Pulmonary artery endothelial cell (primary cell): ENCODE results near the gene APMAP. TPM values are rescaled to one million over a fixed set of nuclear protein-coding genes. Genes with fewer than 3 reads are reported as not detected.
"Not testable (repeated sequence)": the region's sequence is repeated elsewhere in the genome, so short reads cannot be mapped to it uniquely, and the experiment has no call there.

Experiments used
- DNase-seq: peaks from one replicate; pipeline ENCODE4 v3.0.0-alpha.2; 2011; ENCODE audit warnings: low read depth, low spot score
- total RNA-seq: library from RNA; depleted of rRNA; stranded (reverse); fragments of >200 nt; gene quantifications from 2 replicates; pipeline ENCODE4 v1.2.3, GENCODE V29; 2014

APMAP gene
- total RNA-seq, 1 donor from 2014 or later = 134 TPM

DNA sequence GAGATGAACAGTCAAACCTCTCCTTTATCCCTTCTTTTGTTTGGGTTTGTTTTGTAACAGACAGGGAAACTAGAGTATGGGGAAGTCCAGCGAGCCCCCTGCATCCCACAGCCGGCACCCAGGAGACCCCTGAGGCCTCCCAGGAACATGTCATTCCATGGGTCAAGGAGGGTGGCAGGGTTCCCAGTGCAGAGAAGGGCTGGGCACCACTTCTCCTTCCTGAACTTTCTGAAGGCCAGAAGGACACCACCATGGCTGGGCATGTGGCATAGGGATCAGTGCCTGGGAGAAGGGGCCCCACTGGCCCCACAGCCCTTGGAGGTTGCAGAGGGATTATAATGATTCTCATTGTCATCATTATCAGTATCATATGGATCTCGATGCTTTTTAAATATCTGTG is 57.4 kb downstream of the APMAP start:
- no peak for DNase-seq

DNA sequence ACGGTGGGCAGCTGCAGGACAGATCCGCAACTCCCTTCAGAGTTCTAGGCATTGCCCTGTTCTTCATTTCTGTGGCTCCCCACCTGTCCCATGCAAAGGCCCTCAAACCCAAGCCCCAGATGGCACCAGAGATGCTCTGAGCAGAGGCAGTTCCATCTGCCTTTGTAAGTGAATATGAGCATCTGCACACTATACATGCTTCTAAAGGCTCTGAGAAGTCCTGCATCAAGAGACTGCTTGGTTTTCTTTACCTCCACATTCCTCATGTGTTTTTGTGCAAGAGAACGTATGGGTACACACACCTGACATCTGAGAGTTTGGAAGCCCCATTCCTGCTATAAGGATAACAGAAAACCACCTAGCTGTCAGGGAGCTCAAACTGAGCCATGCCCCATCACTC is 57.8 kb downstream of the APMAP start:
- no peak for DNase-seq

DNA sequence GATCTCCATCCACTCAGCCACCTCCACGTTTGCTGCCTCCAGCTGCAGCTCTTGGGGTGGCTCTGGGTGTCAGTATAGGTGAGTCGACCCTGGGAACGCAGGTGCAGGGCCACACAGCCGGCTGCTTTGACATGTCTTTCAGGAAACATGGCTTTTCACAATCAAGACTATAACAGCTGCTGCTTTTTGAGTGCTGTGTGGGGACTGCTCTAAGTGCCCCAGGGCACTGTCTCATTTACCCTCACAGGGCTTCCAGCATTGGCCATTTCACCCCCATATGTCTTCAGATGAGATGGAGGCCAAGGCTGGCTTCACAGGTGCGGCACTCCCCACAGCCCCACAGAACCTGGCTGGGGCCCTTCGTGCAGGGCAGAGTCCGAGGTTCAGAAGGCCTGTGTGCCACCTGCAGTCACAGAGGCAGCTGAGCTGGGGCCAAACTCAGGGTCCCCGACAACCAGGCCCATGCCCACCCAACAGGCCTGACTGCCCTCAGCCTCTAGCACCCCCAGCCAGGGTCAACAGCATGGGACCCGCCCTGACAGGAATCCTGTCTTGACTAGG is 58.4 kb downstream of the APMAP start:
- no peak for DNase-seq

DNA sequence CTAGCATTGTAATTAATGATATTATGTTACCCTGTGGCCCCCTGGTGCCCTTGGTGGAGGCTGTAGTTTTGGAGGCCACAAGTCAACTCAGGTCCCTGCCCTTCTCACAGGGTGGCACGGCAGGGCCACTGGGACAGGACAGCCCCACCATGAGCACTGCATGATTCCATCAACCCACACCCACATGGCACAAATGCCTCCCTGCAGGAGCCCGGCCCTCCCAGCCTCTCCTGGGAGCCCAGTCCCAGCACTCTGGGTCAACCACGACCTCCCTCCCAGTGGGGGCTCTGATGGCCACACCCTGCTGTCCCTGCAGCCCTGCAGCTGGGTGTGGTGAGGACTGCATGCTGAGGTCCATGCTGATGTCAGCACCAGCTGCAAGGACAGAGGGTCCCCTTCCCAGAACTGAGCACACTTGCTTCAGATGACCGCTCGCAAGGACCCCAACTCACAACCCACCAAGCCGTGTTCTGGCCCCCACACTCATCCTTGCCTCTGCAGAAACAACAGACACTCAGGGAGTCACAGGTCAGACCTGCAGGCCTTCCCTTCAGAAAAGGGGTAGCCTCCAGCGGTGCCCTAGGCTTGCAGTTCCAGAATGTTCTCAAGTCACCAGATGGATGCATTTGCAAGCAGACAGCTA is 59.2 kb downstream of the APMAP start:
- no peak for DNase-seq

DNA sequence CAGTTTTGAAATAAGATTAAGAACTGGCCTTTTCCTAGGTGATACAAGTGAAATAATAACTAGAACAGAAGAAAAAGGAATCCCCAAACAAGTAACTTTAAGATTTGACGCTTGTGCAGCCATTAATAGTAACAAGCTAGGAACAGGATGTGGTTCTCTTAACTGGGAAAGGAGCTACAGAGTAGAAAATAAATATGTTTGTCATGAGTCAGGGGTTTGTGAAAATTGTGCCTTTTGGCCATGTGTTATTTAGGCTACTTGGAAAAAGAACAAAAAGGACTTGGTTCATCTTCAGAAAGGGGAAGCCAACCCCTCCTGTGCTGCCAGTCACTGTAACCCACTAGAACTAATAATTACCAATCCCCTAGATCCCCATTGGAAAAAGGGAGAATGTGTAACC is 60.7 kb downstream of the APMAP start:
- DNase-seq = not testable (repeated sequence)

DNA sequence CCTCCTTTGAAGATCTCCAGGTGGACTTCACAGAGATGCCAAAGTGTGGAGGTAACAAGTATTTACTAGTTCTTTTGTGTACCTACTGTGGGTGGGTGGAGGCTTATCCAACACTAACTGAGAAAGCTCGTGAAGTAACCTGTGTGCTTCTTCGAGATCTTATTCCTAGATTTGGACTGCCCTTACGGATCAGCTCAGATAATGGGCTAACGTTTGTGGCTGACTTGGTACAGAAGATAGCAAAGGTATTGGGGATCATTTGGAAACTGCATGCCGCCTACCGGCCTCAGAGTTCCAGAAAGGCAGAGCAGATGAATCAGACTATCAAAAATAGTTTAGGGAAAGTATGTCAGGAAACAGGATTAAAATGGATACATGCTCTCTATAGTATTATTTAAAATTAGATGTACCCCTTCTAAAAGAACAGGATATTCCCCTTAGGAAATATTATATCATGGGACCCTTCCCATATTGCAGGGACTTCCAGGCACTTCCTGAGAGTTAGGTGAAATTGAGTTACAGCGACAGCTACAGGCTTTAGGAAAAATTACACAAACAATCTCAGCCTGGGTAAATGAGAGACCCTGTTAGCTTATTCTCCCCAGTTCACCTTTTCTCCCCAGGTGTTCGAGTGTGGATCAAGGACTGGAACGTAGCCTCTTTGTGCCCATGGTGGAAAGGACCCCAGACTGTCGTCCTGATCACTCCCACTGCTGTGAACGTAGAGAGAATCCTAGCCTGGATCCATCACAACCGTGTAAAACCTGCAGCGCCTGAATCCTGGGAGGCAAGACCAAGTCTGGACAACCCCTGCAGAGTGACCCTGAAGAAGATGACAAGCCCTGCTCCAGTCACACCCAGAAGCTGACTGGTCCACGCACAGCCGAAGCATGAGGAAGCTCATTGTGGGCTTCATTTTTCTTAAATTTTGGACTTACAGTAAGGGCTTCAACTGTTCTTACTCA is 61.5 kb downstream of the APMAP start:
- not testable (repeated sequence) for DNase-seq

DNA sequence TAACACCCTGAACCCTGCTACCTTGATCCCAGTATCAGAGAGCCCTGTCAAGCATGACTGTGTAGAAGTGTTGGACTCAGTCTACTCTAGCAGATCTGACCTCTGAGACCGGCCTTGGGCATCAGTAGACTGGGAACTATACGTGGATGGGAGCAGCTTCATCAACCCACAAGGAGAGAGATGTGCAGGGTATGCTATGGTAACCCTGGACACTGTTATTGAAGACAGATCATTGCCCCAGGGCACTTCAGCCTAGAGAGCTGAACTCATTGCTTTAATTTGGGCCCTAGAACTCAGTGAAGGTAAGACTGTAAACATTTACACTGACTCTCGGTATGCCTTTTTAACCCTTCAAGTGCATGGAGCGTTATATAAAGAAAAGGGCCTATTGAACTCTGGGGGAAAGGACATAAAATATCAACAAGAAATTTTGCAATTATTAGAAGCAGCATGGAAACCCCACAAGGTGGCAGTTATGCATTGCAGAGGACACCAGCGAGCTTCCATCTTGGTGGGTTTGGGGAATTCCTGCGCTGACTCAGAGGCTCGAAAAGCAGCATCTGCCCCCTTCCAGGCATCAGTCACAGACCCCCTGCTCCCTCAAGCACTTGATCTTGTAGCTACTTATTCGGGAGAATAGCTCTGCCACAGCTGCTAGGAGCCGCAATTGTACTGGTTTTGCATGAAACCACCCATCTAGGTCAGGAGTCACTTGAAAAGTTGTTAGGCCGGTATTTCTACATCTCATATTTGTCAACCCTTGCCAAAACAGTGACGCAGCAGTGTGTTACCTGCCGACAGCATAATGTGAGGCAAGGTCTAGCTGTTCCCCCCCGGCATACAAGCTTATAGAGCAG is 62.5 kb downstream of the APMAP start:
- DNase-seq = not testable (repeated sequence)

DNA sequence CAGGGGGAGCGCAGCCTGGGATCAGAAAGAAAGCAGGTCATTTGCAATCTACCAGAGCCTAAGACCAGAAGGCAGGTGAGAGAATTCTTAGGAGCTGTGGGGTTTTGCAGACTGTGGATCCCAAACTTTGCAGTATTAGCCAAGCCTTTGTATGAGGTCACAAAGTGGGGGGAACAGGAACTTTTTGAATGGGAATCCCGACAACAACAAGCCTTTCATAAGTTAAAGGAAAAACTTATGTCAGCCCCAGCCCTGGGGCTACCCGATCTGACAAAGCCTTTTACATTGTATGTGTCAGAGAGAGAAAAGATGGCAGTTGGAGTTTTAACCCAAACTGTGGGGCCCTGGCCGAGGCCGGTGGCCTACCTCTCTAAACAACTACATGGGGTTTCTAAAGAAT is 63.3 kb downstream of the APMAP start:
- DNase-seq = not testable (repeated sequence)

DNA sequence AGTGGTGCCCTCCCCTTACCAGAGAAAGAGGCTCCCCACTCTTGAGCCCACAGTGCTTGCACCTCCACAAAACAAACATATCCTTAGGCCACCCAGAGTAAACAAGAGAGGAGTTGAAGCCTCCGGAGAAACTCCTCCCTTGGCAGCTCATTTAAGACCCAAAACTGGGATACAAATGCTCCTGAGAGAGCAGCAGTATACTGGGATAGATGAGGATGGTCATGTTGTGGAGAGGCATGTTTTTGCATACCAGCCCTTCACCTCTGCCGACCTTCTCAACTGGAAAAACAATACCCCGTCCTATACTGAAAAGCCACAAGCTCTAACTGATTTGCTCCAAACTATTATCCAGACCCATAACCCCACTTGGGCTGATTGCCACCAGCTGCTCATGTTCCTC is 71.8 kb downstream of the APMAP start:
- DNase-seq = not testable (repeated sequence)

DNA sequence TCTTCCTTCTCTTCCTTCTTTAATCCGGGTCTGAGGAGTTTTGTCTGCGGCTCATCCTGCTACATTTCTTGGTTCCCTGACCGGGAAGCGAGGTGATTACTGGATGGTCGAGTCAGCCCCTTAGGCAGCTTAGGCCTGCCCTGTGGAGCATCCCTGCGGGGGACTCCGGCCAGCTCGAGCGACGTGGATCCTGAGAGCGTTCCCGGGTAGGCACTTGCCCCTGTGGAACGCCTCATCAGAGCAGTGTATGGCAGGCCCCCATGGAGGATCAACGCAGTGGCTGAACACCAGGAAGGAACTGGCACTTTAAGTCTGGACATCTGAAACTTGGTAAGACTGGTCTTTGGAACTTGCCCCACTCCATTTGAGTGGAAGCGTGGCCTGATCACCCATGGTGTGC is 72.9 kb downstream of the APMAP start:
- DNase-seq = not testable (repeated sequence)

DNA sequence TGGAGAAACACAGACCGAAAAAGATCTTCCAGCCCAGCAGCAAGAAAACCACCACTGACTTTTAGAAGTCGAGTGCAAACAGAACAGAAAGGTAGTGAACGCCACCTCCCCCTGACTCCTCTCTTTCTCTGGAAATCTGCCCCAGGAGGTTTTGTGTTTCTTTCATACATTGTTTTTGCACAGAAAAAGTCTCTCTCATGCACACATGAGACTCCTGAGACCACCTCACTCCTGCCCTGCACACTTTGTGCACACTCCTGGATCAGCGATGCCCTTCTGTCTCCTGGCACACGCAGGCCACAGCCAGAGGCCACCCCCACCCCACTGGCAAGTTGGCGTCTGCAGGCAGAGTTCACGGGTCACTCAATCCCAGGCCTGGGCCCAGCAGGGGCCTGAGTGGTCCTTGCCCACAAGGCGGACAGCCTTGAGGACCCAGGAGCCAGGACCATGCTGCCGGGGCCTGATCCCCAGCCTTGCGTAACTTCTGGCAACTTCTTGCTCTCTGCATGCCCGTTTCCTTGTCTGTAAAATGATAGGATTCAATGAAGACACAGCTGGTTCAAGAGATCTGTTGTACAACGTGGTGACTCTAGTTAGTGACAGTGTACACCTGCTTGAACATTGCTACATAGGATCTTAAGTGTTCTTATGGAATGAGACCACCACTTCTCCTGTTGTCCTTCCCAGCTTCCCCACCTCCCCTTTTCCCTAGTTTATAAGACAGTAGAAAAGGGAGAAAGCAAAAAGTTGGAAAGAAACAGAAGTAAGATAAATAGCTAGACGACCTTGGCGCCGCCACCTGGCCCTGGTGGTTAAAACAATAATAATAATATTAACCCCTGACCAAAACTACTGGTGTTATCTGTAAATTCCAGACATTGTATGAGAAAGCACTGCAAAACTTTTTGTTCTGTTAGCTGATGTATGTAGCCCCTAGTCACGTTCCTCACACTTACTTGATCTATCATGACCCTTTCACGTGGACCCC is 73.7 kb downstream of the APMAP start:
- no peak for DNase-seq

DNA sequence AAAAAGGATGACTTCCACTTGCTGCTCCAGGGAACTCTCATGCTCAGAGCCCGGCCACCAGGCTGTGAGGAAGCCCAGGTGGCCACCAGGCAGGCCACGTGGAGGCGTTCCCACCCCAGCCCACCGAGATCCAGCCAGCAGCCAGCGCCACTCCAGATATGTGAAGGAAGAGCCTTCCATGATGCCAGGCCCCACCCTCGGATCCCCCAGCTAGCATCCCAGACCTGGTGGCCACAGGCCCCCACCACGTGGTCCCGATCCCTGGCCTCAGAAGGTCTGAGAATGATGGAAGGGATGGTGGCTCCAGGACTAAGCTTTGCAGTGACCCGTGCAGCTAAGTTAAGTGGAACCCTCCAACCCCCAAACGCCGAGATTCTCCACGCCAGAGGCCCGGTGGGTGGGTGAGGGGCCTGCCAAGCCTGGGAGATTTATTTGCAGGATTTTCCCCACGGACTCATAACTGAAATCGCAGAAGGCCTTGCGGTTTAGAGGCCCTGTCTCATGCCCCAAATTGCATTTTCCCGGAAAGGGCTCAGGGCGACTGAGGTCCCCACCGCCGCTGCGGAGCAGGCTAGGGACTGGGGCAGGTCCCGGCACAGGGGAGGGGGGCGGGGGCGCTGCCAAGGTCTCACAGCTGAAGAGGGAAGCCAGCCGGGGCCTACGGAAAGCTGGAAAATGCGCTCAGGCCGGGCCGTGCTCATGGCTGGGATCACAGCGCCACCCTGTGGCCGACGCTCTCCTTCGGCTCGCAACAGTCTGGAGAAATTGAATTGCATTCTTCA is 74.6 kb downstream of the APMAP start:
- DNase-seq = no peak

DNA sequence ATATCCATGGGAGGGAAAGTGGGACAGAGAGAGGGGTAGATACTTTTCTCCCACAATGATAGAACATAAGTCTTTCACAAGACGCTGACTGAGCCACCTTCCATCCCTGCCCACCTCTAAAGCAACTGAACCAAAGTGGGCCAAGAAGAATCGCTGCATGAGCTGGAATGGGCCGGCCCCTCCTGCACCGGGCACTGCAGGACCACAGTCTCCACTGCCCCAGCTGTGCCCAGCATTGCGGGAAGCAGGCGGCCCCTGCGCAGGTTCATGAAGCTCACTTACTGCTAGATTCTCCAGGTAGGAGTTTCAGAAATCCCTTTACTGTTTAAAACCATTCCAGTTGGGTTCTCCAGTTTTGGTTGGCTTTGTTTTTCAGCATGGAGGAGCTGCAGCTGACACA is 75.5 kb downstream of the APMAP start:
- no peak for DNase-seq

DNA sequence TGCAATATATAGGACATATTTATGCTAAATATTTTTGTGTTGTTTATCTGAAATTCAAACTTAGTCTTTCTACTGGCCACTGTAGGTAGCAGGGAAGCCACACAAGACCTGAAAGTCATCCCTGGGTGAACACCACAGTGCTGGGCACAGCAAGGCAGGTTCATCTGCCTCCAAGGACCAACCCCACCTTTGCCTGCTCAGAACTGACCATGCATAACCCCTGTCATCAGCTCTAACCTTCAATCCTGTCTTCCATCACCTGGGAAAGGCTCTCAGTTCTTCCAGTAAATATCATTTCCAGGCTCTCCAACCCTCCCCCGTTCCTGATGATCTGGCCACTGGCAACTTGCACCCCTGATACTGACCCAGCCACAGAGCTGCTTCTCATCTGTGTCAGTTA is 76.1 kb downstream of the APMAP start:
- no peak for DNase-seq

DNA sequence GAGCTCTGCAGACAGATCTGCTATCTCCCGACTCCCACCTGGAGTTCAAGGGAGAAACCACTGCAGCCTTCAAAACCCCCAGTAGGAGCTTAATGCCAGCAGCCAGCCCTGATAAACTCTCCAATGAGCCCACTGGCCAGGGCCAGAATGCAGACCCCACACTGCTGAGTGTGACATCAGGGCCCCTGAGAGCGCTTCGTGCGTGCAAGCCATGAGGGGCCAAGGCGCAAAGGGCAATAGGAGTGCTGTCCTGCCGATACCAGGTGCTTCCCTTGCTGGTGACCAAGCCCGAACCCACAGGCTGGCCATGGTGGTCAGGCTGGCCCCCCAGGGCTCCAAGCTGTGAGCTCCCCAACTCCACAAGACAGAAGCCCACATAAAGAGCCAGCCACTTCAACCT is 76.7 kb downstream of the APMAP start:
- DNase-seq = no peak

DNA sequence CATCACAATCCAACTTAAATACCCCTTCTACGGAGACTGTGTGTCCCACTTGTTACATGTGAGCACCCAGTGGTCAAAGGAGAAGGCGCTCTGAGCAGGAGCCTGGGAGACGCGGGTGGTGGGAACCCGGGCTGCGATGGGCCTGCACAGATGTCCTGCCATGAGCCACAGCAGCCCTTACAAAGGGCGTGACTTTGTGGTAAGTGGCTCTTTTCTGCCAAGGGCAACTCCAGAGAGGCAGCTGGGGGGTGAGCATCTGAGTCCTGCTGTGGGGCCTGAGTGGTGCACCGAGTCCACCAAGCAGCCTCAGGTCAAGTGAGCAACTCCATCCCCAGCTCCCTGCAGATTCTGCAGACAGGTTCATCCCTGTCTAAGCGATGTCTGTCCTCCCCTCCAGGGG is 77.1 kb downstream of the APMAP start:
- DNase-seq = no peak

DNA sequence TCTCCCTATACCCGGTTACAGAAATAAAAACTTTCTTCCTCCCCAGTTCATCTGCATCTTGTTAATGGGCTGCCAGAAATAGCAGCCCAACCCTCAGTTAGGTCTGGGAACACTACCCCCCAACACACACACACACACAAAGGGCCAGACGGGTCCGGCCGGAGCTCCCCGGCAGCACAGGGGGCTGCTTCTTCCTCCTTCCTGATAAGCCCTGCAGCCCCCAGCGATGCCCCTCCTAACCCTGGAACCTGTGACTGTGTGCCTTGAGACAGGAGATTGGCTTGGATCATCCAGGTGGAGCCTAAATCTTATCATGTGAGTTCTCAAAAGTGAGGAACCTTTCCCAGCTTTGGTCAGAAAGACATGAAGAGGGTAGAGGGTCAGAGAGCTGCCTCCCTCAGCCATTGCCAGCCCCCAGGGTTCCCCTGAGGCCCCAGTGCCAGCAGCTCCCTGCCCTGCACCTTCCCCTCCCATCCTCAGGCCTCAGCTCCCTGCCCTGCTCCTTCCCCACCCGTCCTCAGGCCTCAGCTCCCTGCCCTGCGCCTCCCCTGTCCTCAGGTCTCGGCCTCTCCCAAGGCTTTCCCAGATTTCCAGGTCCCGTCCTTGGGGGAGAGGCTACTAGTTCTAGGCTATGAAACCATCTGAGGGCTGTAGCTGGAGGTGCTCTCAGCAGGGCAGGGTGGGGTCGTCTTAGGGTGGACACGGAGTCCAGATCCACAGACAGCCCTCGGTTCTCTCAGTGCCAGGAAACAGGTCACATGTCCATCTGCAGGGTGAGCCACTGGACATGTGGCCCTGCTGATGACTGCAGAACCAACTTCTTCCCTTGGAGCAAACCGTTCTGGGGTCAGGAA is 77.9 kb downstream of the APMAP start:
- no peak for DNase-seq

DNA sequence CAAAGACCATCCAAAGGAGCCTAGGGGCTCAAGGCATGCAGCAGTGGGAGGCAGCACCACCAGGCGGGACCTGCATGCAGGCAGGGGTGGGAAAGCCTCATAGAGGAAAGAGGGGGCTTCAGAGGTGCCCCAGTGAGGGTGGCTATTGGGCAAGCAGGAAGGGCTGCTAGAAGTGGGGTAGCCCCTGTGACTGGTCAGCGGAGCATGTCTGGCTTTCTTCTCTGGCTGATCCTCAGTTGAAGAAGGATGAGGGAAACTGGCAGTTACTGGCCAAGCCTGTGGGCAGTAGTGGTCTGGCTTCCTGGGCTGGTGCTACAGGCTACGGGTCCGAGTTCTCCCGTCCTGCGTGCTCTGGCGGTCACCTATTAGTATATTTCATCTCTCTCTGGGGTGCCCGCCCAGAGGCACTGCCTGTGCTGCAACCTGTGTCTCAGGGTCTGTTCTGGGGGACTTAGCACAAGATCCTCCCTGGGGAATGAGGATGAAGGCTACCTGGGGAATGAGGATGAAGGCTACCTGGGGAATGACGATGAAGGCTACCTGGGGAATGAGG is 79.4 kb downstream of the APMAP start:
- no peak for DNase-seq
